ENCODE measurements around the gene FRK.
A peak's percentile ranks its signal among the peaks of the same experiment; 100 is the strongest.
"Not testable (repeated sequence)": the region's sequence is repeated elsewhere in the genome, so short reads cannot be mapped to it uniquely, and the experiment has no call there.

The FRK gene, protein sequence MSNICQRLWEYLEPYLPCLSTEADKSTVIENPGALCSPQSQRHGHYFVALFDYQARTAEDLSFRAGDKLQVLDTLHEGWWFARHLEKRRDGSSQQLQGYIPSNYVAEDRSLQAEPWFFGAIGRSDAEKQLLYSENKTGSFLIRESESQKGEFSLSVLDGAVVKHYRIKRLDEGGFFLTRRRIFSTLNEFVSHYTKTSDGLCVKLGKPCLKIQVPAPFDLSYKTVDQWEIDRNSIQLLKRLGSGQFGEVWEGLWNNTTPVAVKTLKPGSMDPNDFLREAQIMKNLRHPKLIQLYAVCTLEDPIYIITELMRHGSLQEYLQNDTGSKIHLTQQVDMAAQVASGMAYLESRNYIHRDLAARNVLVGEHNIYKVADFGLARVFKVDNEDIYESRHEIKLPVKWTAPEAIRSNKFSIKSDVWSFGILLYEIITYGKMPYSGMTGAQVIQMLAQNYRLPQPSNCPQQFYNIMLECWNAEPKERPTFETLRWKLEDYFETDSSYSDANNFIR

GRCh38 chr6:116060572-116061283 is at the start of gene FRK:
TSS of gene FRK (minus strand) at chr6:116060891. CDS start at chr6:116060311, 580 bp downstream.
- peak; percentile 44 for DNase-seq (ENCODE audit: low spot score)

DNA sequence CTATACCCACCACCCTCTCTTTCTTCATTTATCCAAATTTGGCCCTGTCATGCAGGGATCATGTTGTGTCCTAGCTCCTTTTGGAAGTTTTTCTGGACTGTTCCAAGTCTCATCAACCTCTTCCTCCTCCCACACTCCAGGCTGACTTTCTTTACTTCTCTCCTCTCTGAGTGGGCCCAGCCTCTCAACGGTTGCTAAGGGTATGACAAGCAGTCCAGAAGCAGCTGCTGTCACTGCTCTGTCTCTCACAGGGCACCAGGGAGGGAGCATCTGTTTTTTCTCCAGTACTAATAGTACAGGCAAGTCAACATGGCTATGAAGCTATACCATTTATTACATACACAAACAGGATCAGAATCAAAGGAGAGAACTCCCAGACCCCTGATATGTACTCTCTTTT is 48.1 kb upstream of the FRK start:
- no peak for DNase-seq (ENCODE audit: low spot score)

DNA sequence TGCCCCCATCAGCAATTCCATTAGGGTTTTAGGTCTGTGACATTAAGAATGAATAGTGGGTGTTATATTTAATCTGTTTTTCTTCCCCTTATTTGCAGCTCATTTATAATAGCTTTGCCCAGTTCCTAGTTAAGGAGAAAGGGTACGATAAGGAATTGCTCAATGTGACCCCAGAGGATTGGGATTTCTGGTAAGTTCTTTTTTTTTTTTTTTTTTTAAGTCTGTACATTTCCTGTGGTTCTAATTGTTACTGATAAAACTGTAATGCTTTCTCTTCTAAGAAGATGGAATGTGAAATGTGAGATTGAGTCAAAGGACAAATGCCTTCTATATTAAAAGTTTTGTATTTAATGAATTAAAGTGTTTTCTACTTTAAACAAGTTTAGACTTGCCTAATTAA is 45.5 kb upstream of the FRK start:
- no peak for DNase-seq (ENCODE audit: low spot score)

DNA sequence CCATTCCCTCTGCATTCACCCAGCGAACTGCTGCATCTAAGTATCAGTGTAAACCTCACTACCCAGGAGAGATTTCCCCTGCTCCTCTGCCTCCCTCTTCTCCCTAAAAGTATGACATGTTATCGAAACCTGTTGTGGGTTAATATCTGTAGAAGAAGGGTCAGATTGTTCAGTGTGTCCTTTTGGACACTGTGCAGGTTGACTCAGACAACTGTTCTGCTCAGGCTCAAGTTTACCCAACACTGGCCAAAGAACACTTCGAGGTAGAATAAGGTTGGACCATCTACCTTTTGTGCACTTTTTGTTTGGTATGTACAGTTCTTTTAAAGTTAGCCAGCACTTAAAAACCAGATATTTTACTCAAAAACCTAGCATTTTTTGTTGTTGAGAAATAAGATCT is 44.6 kb upstream of the FRK start:
- DNase-seq (ENCODE audit: low spot score) = no peak

DNA sequence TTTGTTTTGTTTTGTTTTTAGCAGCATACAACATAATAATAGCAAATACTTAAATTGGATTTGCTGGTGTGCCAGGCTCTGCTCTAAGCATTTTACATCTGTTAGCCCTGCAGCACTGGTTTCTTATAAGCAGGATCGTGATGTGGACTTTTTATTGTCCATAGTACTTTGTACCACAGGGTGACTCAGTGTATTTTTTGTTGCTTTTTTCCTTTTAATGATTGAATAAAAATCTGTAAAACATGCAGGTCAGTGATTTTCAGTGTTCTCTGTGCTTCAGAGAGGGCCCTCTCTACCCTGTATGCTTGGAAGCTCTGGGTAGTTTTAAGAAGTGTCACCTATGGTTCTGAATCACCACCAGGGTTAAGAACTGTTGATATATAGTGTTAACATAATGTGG is 43.9 kb upstream of the FRK start:
- DNase-seq (ENCODE audit: low spot score) = no peak

DNA sequence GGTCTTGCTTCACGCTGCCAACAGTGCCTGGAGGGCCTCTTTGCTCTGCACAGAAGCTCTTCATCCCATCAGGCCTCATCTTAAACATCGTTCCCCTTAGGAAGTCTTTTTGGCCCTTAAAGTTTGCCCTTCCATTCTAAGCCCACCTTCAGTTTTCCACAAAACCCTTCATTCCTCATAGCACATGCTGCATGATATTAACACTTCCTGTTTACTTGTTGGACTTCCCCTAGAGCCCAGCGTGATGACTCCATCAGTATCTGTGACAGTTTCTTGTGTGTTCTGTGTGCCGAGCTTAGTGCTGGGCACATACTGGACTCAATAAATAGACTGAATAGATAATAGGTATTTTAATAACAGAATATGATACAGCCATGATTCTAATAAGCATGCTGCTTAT is 42.2 kb upstream of the FRK start:
- DNase-seq (ENCODE audit: low spot score) = no peak

DNA sequence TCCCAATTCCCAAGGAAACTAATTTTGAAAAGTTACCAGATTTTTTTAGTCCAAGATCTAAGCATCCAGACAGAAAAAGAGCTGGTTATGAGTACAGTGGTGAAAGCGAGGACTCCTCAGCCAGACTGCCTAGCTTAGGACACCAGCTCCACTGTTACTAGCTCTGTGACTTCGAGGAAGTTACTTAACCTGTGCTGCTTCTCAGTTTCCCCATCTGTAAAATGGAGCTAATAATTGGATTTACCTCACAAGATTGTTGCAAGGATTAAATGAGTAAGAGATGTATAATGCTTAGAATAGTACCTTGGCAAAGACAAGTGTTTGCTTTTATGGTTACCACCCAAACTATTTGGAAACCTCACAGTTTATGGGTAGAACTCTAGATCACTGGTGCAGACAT is 41.1 kb upstream of the FRK start:
- DNase-seq (ENCODE audit: low spot score) = no peak

- DNase-seq (ENCODE audit: low spot score) = no peak
Measured at GRCh38 chr6:116101302-116101718, 40.6 kb upstream of the FRK start.

DNA sequence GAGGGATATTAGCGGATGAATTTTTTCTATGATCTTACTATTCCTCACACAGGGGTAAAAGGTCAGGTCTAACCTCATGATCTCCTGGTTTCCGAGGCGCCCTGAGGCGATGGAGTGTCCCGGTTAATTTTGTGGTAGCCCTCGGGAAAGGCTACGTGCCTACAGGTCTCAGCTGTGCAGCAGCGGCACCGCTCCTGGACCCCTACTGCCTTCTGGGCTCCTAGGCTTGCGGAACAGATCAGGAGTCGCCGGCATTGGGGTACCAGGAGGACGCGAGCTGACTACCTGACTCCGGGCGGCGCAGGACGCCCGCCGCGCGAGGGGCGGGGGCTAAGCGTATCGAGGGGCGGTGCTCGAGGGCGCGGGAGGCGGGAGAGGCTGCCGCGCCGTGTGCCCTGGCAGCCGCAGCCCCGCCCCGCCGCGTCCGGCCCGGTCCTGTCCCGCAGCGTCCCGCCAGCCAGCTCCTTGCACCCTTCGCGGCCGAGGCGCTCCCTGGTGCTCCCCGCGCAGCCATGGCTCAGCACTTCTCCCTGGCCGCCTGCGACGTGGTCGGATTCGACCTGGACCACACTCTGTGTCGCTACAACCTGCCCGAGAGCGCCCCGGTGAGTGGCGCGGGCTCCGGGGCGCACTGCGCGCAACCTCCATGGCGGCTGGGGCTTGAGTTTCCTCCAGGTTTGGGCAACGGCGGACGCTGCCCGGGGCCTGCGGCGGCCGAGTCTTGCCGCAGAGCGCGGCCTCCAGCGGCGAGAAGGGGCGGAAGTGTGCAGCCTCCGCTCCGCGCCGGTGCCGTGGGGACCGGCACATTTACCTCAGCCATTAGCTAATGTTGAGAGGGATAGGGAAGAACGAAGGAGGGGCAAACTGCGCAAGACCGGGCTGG is 40.0 kb upstream of the FRK start, which contains the start of gene NT5DC1:
NT5DC1 (plus strand) TSS at position 435 of the 883 bp plus-strand sequence; CDS start at position 513, 78 bp downstream.
- DNase-seq (ENCODE audit: low spot score) = peak; percentile 89

DNA sequence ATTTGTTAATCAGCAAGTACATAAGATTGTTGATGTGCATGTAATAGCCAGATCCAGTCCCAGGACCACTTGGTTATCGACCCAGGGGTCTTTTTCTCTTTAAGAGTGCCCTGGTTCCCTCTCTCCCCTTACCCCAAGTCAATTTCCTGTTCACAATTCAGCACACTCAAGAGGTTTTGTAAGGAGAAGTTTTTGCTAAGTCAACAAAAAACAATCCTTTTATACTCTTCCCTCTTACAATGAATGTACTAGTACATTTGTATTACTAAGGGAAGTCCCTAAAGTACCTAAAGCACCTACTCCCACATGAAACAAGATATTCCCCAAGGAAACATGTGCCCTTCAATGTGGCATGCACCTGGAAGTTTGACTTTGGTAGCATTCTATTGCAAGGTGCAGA is 38.3 kb upstream of the FRK start:
- no peak for DNase-seq (ENCODE audit: low spot score)

DNA sequence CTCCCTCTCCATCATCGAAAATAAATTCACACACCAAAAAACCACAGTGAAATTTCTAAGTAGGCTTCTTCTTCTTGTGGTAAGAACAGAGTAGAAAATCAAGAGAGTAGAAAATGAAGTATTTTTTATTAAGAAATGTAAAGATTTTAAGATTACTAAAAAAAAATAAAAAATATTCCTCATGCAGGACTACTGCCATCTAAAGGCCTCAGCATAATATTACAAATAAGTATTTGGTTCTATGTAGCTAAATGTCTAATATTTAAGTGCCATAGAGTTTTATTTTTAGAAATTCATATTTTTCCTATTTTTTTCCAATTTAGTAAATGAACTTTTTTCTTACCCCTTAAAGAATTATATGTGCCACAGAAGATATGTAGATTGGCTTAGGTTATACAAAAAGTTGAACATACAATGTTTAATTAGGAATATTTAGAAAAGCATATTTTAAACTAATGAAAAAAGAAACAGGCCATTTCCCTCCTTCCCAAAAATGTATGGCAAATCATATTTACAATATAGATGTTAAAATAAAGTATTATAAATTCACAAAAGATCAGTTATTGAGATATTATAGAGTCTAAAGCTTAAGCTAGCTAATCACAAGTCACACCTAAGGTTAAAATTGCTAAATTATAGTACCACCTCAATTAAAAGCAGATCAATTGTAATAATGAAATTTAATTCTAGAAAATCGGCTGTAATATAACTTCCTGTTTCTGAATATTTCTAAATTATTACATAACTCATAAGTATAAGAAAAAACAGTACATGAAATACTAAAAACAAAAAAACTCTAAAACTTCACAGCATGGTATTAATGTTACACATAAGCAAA is 36.5 kb upstream of the FRK start:
- no peak for DNase-seq (ENCODE audit: low spot score)

DNA sequence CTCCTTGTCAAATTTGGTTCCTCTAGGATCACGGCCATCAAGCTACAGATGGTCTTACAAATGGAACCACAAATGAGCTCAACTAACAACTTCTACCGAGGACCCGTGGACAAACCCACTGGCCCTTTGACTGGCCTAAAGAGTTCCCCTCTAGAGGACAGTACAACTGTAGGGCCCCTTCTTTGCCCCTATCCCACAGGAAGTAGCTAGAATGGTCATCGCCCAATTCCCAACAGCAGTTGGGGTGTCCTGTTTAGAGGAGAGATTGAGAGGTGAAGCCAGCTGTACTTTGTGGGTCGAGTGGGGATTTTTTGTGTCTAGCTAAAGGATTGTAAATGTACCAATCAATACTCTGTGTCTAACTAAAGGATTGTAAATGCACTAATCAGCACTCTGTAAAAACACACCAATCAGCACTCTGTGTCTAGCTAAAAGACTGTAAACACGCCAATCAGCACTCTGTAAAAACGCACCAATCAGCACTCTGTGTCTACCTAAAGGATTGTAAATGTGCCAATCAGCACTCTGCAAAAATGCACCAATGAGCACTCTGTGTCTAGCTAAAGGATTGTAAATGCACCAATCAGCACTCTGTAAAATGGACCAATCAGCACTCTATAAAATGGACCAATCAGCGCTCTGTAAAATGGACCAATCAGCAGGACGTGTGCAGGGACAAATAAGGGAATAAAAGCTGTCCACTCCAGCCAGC is 35.5 kb upstream of the FRK start:
- DNase-seq (ENCODE audit: low spot score) = not testable (repeated sequence)

- no peak for DNase-seq (ENCODE audit: low spot score)
Measured at GRCh38 chr6:116094041-116094440, 33.4 kb upstream of the FRK start.

DNA sequence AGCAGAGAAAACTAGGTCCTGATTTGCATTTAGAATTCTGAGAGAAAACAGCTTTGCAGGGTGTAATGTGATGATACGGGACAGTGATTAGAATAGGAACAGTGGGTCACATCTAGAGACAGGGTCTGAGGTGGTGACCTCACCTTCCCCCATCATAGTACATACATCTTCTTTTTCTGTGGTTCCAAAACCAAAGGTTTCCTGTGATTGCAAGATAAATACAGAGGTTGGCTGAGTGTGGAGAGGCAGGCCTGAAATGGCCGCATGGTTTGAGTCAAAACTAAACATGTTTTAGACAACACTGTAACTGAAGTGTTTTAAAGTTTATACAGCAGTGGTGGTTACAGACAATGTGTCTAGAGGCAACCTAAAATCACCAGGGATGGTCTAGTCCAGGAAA is 29.6 kb upstream of the FRK start:
- no peak for DNase-seq (ENCODE audit: low spot score)

GRCh38 chr6:116088946-116089345 is 28.3 kb upstream of the FRK start:
- no peak for DNase-seq (ENCODE audit: low spot score)

DNA sequence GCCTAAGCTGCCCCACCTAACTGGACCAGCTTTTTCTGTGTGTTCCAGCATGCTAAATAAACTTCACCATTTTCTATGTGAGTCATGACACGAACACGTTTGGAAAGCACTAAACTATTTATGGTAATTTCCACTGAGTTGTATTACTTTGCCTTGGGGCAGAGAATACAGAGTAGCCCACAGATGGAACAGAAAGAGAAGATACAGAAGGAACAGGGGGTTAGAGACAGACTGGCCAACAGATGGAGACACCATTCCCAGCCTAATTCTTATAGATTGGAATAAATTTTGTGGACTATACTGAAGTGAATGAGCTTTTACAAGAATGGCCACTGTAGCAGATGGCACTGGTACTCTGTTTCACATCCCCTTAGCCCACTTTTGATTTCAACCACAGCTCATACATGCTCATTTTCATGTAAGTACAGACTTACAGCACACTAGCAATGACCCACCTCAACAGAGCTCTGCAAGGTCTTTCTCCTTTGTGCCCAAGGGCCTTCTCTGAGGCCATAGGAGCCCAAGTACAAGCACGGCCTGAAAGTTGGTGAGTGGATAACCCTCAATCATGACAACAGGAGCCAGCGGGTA is 26.8 kb upstream of the FRK start:
- DNase-seq (ENCODE audit: low spot score) = no peak

GRCh38 chr6:116084284-116084683 is 23.6 kb upstream of the FRK start:
- no peak for DNase-seq (ENCODE audit: low spot score)

DNA sequence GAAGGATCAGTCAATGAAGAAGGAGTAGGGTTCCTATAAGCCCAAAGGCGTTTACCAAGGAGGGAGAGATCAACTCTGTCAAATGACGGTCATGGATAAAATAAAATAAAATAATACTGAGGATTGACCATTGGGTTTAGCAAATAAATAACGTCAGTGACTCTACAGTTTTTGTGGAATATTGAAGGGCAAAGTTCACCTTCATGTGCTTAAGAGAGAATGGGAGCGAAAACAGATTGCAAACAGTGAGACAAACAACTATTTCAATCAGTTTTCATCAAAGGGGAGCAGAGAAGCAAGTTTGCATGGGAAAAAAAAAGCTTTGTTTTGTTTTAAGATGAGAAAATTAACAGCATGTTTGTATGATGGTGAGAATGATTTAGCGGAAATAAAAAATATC is 22.4 kb upstream of the FRK start:
- no peak for DNase-seq (ENCODE audit: low spot score)

DNA sequence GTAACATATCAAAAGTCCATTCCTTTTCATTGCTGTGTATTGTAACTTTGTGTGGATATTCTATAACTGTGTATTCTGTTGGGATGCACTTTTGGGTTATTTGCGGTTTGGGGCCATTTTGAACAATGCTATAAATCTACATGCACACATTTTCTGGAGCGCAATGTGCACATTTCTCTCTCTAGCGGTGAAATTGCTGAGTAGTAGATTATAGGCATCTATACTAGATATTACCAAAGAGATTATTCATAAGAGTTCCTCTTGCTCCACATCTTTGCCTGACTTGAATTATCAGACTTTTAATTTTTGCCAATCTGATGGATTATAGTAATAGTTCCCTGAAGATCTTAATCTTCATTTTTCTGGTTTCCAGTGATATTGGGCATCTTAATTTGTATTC is 18.3 kb upstream of the FRK start:
- no peak for DNase-seq (ENCODE audit: low spot score)

GRCh38 chr6:116078522-116078921 is 17.8 kb upstream of the FRK start:
- DNase-seq (ENCODE audit: low spot score) = no peak
